ENCODE results near the gene PRRT2.

- no peak for TF ChIP-seq FOXK1 (CRISPR knock-in tag; IDR thresholded peaks at IDR 0.05)
- no peak for TF ChIP-seq CTCF (IDR thresholded peaks at IDR 0.05)
- TF ChIP-seq E2F1 (CRISPR knock-in tag; IDR thresholded peaks at IDR 0.05): no peak
- TF ChIP-seq CREB1 (CRISPR knock-in tag; IDR thresholded peaks at IDR 0.05): no peak
- TF ChIP-seq HMGA2 (CRISPR knock-in tag; IDR thresholded peaks at IDR 0.05): no peak
Measured at GRCh38 chr16:29840240-29840639, 28.2 kb downstream of the PRRT2 start.
